ENCODE results near the gene CLEC2A. TPM values are rescaled to one million over a fixed set of nuclear protein-coding genes. Genes with fewer than 3 reads are reported as not detected.
"Not testable (repeated sequence)": the region's sequence is repeated elsewhere in the genome, so short reads cannot be mapped to it uniquely, and the experiment has no call there.

The CLEC2A gene
- total RNA-seq, 1 donor from 2014 or later, result not detected

DNA sequence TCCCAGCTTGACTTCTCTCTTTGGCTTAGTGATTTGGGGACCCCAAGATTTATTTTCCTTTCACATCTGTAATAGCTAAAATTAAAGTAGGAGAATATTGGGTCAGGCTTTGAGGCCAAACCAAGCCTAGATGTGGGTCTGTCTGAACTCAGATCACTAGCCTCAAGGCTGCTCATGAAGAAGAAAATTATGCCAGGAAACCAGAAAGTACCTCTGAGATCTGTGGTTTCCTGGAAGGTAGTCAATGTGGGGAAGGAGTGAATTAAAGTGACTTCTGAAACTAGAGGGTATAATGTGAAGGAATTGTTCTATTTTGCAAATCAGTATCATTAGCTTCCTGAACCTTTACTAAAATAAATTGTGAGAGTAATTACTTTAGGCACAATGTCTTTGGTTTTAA, 25.7 kb upstream of the CLEC2A start:
- Mint-ChIP-seq H3K4me3 (no peak overlapping the region), H3K27ac (ENCODE audit: unreplicated experiment) (no peak overlapping the region), H3K27me3 (ENCODE audit: low read depth) (no peaks in the 10 kb centered on the region), H3K4me1 (no peaks in the 10 kb centered on the region), H3K9me3 (no peaks in the 10 kb centered on the region), H3K36me3 (ENCODE audit: low read depth) (no peaks in the 10 kb centered on the region)
- no peak for TF ChIP-seq CTCF (conservative IDR thresholded peaks at IDR 0.05)
- no peak for DNase-seq (ENCODE audit: low read depth, low spot score)

DNA sequence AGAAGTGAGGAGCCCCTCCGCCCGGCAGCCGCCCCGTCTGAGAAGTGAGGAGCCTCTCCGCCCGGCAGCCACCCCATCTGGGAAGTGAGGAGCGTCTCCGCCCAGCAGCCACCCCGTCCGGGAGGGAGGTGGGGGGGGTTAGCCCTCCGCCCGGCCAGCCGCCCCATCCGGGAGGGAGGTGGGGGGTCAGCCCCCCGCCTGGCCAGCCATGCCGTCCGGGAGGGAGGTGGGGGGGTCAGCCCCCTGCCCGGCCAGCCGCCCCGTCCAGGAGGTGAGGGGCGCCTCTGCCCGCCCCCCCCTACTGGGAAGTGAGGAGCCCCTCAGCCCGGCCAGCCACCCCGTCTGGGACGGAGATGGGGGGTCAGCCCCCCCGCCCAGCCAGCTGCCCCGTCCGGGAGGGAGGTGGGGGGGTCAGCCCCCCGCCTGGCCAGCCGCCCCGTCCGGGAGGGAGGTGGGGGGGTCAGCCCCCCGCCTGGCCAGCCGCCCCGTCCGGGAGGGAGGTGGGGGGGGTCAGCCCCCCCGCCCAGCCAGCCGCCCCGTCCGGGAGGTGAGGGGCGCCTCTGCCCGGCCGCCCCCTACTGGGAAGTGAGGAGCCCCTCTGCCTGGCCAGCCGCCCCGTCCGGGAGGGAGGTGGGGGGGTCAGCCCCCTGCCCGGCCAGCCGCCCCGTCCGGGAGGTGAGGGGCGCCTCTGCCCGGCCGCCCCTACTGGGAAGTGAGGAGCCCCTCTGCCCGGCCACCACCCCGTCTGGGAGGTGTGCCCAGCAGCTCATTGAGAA, 21.0 kb upstream of the CLEC2A start:
- not testable (repeated sequence) for H3K36me3 Mint-ChIP-seq (ENCODE audit: low read depth); H3K27ac Mint-ChIP-seq (ENCODE audit: unreplicated experiment); H3K4me3 Mint-ChIP-seq; H3K27me3 Mint-ChIP-seq (ENCODE audit: low read depth); H3K4me1 Mint-ChIP-seq; DNase-seq (ENCODE audit: low read depth, low spot score); H3K9me3 Mint-ChIP-seq

GRCh38 chr12:9951026-9951675, 19.0 kb upstream of the CLEC2A start:
- no peaks in the 10 kb centered on the region for H3K36me3 Mint-ChIP-seq (ENCODE audit: low read depth)
- no peak overlapping the region for H3K4me3 Mint-ChIP-seq
- no peak for TF ChIP-seq CTCF (conservative IDR thresholded peaks at IDR 0.05)
- DNase-seq (ENCODE audit: low read depth, low spot score), result no peak
- H3K27me3 Mint-ChIP-seq (ENCODE audit: low read depth), result peaks cover 6% of the 10 kb centered on the region
- no peak overlapping the region for H3K27ac Mint-ChIP-seq (ENCODE audit: unreplicated experiment)
- no peaks in the 10 kb centered on the region for H3K9me3 Mint-ChIP-seq
- no peaks in the 10 kb centered on the region for H3K4me1 Mint-ChIP-seq

DNA sequence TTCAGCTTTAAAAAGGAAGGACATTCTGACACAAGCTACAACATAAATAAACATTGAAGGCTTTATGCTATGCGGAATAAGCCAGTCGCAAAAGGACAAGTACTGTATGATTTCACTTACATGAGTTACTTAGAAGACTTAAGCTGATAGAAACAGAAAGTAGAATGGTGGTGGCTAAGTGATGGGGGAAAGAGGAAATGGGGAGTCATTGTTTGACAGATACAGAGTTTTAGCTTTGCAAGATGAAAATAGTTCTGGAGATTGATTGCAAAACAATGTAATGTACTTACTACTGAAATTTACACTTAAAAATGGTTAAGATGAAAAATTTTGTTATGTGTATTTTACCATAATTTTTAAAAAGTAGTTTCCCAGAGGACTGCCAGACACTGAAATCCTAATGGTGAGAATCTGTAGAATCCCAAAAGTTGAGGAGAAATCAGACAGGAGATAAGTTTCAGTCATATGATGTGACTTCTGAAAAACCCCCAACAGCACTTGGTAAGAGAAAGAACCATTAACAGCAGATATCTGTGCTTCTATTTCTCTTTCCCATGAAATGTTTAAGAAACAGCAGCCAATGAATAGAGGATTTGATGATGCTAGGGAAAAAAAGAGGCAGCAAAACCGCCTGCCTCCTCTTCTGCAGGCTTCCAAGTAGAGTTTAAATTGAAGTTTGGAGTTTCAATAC, 16.6 kb upstream of the CLEC2A start:
- Mint-ChIP-seq H3K36me3 (ENCODE audit: low read depth) (no peaks in the 10 kb centered on the region), H3K4me1 (no peaks in the 10 kb centered on the region), H3K27me3 (ENCODE audit: low read depth) (peaks cover 10% of the 10 kb centered on the region), H3K27ac (ENCODE audit: unreplicated experiment) (no peak overlapping the region), H3K9me3 (no peaks in the 10 kb centered on the region), H3K4me3 (no peak overlapping the region)
- TF ChIP-seq CTCF (conservative IDR thresholded peaks at IDR 0.05), result no peak
- DNase-seq (ENCODE audit: low read depth, low spot score), result no peak

- no peak for TF ChIP-seq CTCF (conservative IDR thresholded peaks at IDR 0.05)
- H3K27ac Mint-ChIP-seq (ENCODE audit: unreplicated experiment), result no peak overlapping the region
- peaks cover 20% of the 10 kb centered on the region for H3K27me3 Mint-ChIP-seq (ENCODE audit: low read depth)
- H3K4me3 Mint-ChIP-seq, result no peak overlapping the region
- DNase-seq (ENCODE audit: low read depth, low spot score), result no peak
- H3K9me3 Mint-ChIP-seq, result no peaks in the 10 kb centered on the region
- no peaks in the 10 kb centered on the region for H3K36me3 Mint-ChIP-seq (ENCODE audit: low read depth)
- no peaks in the 10 kb centered on the region for H3K4me1 Mint-ChIP-seq
These were observed 15.5 kb upstream of the CLEC2A start for GRCh38 chr12:9947674-9948073.

DNA sequence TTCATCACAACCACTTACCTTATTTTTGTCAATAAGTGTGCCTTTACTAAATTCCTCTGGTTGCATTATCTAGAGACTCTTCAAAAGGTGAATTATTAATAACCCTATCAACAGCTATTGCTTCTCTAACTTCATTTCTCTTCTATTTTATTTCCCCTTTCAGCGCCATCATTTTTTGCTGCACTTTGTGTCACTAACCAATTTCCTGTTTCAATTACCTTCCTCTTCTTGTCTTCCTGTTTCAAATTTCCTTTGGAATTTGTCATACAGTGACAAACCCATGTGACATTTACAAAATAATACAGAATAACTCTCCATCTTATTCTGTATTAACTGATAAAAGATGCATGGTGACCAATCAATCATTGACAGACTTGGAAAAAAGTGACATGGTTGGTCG, 12.2 kb upstream of the CLEC2A start:
- H3K4me3 Mint-ChIP-seq, result no peak overlapping the region
- H3K27me3 Mint-ChIP-seq (ENCODE audit: low read depth), result peaks cover 34% of the 10 kb centered on the region
- no peak for DNase-seq (ENCODE audit: low read depth, low spot score)
- no peak for TF ChIP-seq CTCF (conservative IDR thresholded peaks at IDR 0.05)
- no peaks in the 10 kb centered on the region for H3K9me3 Mint-ChIP-seq
- no peak overlapping the region for H3K27ac Mint-ChIP-seq (ENCODE audit: unreplicated experiment)
- no peaks in the 10 kb centered on the region for H3K36me3 Mint-ChIP-seq (ENCODE audit: low read depth)
- no peaks in the 10 kb centered on the region for H3K4me1 Mint-ChIP-seq
